Lower leg skin (tissue), 3 donors: Measurements from ENCODE around the gene PNPO.

Experiments used
- POLR2A ChIP-seq, 2 donors: fragments of 450-650 bp; IDR thresholded peaks; one replicate each; pipeline ENCODE4 v1.6.1; 2016 to 2017; ENCODE audit warnings: antibody characterized with exemption in 2 of 2, mild to moderate bottlenecking in 1 of 2, moderate library complexity in 1 of 2
- TF ChIP-seq, protein P1 (sequence below), 3 donors: fragments of 450-650 bp; IDR thresholded peaks; one replicate each; pipeline ENCODE4 v1.5.1; 2016; ENCODE audit warnings: antibody characterized with exemption in 3 of 3, mild to moderate bottlenecking in 3 of 3, moderate library complexity in 2 of 3

DNA sequence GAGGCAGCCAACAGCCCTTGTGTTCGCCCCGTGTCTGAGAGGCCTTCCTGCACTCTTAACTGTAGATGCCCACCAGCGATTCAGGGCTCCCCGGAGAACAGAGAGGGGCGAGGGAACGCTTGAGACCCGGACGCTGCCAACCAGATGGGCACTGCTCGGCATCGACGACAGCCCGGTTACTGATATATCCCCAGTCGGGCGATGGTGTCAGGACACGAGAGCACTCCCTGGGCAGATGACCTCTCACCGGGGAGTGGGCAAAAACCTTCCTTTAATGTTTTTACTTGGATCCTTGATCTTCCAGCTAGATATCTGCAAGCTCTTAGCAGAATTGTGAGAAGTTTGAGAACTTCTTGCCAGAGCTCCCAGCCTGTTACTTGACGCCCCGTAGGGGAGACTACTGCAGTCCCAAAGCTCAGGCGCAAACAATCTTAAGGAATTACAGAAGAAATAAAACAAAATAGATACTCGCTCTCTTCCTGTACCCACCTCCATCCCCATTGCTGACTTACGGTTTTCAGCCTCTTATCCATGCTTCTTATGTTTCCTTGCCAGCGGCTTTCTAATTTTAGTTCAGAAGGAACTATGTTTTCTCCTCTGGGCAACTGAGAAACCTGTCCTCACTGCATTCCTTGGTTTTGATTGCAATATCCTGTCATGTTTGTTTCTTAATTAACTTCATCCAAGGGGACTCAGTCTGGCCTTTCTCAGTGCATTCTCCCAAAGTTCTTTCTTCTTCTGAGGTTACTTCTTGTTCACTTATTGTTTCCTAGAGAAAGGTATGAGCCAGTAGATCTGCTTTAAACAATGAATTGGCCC lies 44.5 kb upstream of the PNPO start:
- TF ChIP-seq, protein P1, sequence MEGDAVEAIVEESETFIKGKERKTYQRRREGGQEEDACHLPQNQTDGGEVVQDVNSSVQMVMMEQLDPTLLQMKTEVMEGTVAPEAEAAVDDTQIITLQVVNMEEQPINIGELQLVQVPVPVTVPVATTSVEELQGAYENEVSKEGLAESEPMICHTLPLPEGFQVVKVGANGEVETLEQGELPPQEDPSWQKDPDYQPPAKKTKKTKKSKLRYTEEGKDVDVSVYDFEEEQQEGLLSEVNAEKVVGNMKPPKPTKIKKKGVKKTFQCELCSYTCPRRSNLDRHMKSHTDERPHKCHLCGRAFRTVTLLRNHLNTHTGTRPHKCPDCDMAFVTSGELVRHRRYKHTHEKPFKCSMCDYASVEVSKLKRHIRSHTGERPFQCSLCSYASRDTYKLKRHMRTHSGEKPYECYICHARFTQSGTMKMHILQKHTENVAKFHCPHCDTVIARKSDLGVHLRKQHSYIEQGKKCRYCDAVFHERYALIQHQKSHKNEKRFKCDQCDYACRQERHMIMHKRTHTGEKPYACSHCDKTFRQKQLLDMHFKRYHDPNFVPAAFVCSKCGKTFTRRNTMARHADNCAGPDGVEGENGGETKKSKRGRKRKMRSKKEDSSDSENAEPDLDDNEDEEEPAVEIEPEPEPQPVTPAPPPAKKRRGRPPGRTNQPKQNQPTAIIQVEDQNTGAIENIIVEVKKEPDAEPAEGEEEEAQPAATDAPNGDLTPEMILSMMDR (IDR thresholded peaks at IDR 0.05), result no peak
- TF ChIP-seq POLR2A (IDR thresholded peaks at IDR 0.05), result no peak
